GM12878 (cell line): ENCODE measurements around the gene DHFR. TPM values are rescaled to one million over a fixed set of nuclear protein-coding genes. Genes with fewer than 3 reads are reported as not detected.

ENCODE experiments used
- ATAC-seq: fragments of 200-7000 bp; cut with Tn5 transposase; 3 replicates; pipeline ENCODE4 v1.9.1; 2020; ENCODE audit warnings: mild to moderate bottlenecking, moderate library complexity
- BruUV-seq: library from RNA; stranded (reverse); fragments of 400-500 nt; replicated peaks from 2 replicates; lab custom pipeline; 2021; lab: Mats Ljungman, UMichigan
- CTCF ChIA-PET: fragments of 300-600 bp; sonication (Branson Sonifier 250); formaldehyde crosslinking; extraction: SDS; loops from one replicate; lab custom pipeline; 2021; ENCODE audit warnings: inconsistent platforms; lab: Yijun Ruan, JAX
- POLR2A ChIA-PET: fragments of 350-600 bp; formaldehyde crosslinking; extraction: SDS; loops from one replicate; lab custom pipeline; 2021; ENCODE audit warnings: inconsistent platforms; lab: Charles Lee
- RAD21 ChIA-PET: fragments of 300-600 bp; sonication (Branson Sonifier 250); formaldehyde crosslinking; loops from one replicate; lab custom pipeline; 2023; ENCODE audit warnings: antibody characterized with exemption; ENCODE audit not compliant: unreplicated experiment; lab: Charles Lee
- SMC1A ChIA-PET: fragments of 300-600 bp; sonication (Branson Sonifier 250); formaldehyde crosslinking; loops from one replicate; lab custom pipeline; 2023; ENCODE audit not compliant: unreplicated experiment, uncharacterized antibody; lab: Charles Lee
- DNase-seq: peaks from one replicate; pipeline ENCODE4 v3.0.0-alpha.2; 2011; ENCODE audit warnings: low read depth, low spot score
- FAIRE-seq: peaks from 3 replicates; lab custom pipeline; 2011; peaks lifted over from hg19 to GRCh38; lab: Jason Lieb, UNC
- H2AFZ ChIP-seq: 2 replicates; pipeline ENCODE4 v1.6.0; 2011; ENCODE audit warnings: low read depth, low read length, control low read depth; ENCODE audit not compliant: control insufficient read depth
- H3K27ac ChIP-seq: 2 replicates; pipeline ENCODE4 v1.5.1; 2011; ENCODE audit warnings: control low read depth; ENCODE audit not compliant: control insufficient read depth, insufficient read depth
- H3K27me3 ChIP-seq, 2 experiments: replicated peaks in 1 of 2; 2 replicates each; pipeline versions ENCODE4 v1.6.0 to v1.6.1; 2011; ENCODE audit warnings: low read length in 1 of 2; ENCODE audit not compliant: control insufficient read depth in 2 of 2, insufficient read depth in 2 of 2
- H3K36me3 ChIP-seq, 2 experiments: 2 replicates each; pipeline ENCODE4 v1.5.1; 2011; ENCODE audit warnings: low read length in 1 of 2; ENCODE audit not compliant: control insufficient read depth in 2 of 2, insufficient read depth in 2 of 2
- H3K4me1 ChIP-seq: 2 replicates; pipeline ENCODE4 v1.6.1; 2011; ENCODE audit warnings: mild to moderate bottlenecking, low read length, moderate library complexity, mixed read lengths; ENCODE audit not compliant: control insufficient read depth, insufficient read depth
- H3K4me2 ChIP-seq: 2 replicates; pipeline ENCODE4 v1.6.0; 2011; ENCODE audit warnings: control low read depth; ENCODE audit not compliant: control insufficient read depth, insufficient read depth
- H3K4me3 ChIP-seq: fragments of 200-600 bp; sonication (generic); 2 replicates; pipeline ENCODE4 v1.5.1; 2016
- H3K79me2 ChIP-seq: 2 replicates; pipeline ENCODE4 v1.6.0; 2011; ENCODE audit warnings: low read length; ENCODE audit not compliant: control insufficient read depth, insufficient read depth
- H3K9ac ChIP-seq: 2 replicates; pipeline ENCODE4 v1.8.0; 2011; ENCODE audit warnings: low read length, control low read depth, mixed read lengths; ENCODE audit not compliant: control insufficient read depth, insufficient read depth
- H3K9me3 ChIP-seq: replicated peaks from 3 replicates; pipeline ENCODE4 v1.5.1; 2011; ENCODE audit warnings: mild to moderate bottlenecking, low read length; ENCODE audit not compliant: control insufficient read depth, insufficient read depth
- H4K20me1 ChIP-seq: 2 replicates; pipeline ENCODE4 v1.6.0; 2011; ENCODE audit not compliant: control insufficient read depth, insufficient read depth
- CBX3 ChIP-seq: fragments of 200-600 bp; sonication (generic); IDR thresholded peaks from 2 replicates; pipeline ENCODE4 v1.6.1; 2016; ENCODE audit warnings: low read depth, borderline replicate concordance
- EP300 ChIP-seq, 2 experiments: fragments of 150-350 bp in 1 of 2; IDR thresholded peaks; 2 replicates each; pipeline ENCODE4 v1.6.1; 2011 to 2012; ENCODE audit warnings: low read depth in 2 of 2, low read length in 2 of 2, borderline replicate concordance in 1 of 2, improper control_type of control experiment in 1 of 2, inconsistent platforms in 1 of 2; ENCODE audit not compliant: control insufficient read depth in 1 of 2
- NFYB ChIP-seq: IDR thresholded peaks from 2 replicates; pipeline ENCODE4 v1.6.1; 2011; ENCODE audit warnings: low read depth, mild to moderate bottlenecking, low read length, improper control_type of control experiment, moderate library complexity; ENCODE audit not compliant: insufficient read depth
- NKRF ChIP-seq: fragments of 450-650 bp; conservative IDR thresholded peaks from 2 replicates; pipeline ENCODE4 v1.6.1; 2017; ENCODE audit warnings: mild to moderate bottlenecking, moderate library complexity
- NR2F1 ChIP-seq: fragments of 450-650 bp; conservative IDR thresholded peaks from 2 replicates; pipeline ENCODE4 v1.6.1; 2017; ENCODE audit warnings: mild to moderate bottlenecking
- POLR2AphosphoS5 ChIP-seq: IDR thresholded peaks from 2 replicates; pipeline ENCODE4 v1.6.1; 2011; ENCODE audit warnings: mild to moderate bottlenecking, low read length, inconsistent platforms
- SMARCA5 ChIP-seq: fragments of 450-650 bp; IDR thresholded peaks from 2 replicates; pipeline ENCODE4 v1.6.1; 2017; ENCODE audit warnings: mild to moderate bottlenecking
- SPI1 ChIP-seq: IDR thresholded peaks from 2 replicates; pipeline ENCODE4 v1.6.1; 2011; ENCODE audit warnings: low read depth, mild to moderate bottlenecking, low read length, moderate library complexity, borderline replicate concordance; ENCODE audit not compliant: insufficient read depth
- WGBS: methylation state at CpG from one replicate; pipeline ENCODE4 v1.1.6; 2016; ENCODE audit warnings: low lambda C conversion rate; ENCODE audit not compliant: insufficient replicate concordance, insufficient coverage; ENCODE audit errors: missing lambda C conversion rate; 5-methylcytosine and 5-hydroxymethylcytosine counted together
- in situ Hi-C: fragments of 300-500 bp; cut with MboI; formaldehyde crosslinking; loops from 9 replicates; pipeline ENCODE4 v1.14.3; 2018; ENCODE audit warnings: mixed read lengths
- intact Hi-C: fragments of 100-400 bp; cut with micrococcal nuclease; formaldehyde crosslinking; loops from one replicate; pipeline ENCODE4 v1.14.2; 2022; ENCODE audit not compliant: unreplicated experiment
- polyA plus RNA-seq, 11 experiments: library from polyadenylated mRNA; depleted of rRNA in 4 of 11; unstranded in 6 of 11; stranded (reverse) in 5 of 11; fragments of >200 nt; fragmentation: Nextera tagmentation in 4 of 11; fragmentation: Illumina TruSeq in 1 of 11; extraction: Ambion mirVana in 4 of 11; extraction: Trizol in 1 of 11; gene quantifications; 1 replicate in 1 of 11; 2 replicates in 10 of 11; pipeline versions ENCODE4 v1.2.1 to v1.2.3, GENCODE V29; 2011 to 2016; ENCODE audit warnings: inconsistent platforms in 2 of 11, missing spikeins in 2 of 11, low read depth in 1 of 11
- total RNA-seq, 4 experiments: library from RNA; depleted of rRNA in 3 of 4; stranded (reverse); fragments of >200 nt in 3 of 4; fragmentation: Illumina TruSeq in 1 of 4; extraction: Trizol in 1 of 4; gene quantifications; 2 replicates each; pipeline versions ENCODE4 v1.2.1 to v1.2.3, GENCODE V29; 2013 to 2021

Gene DHFR
- total and polyA plus RNA-seq, 10 of the 15 experiments (the other 5 are each of a cell fraction or from before 2014, with no cell fraction given), result 57.9 to 143 (median 71.4) TPM

- TF ChIP-seq EP300 (IDR thresholded peaks at IDR 0.05; ENCODE audit: borderline replicate concordance in 1 of 2, control insufficient read depth in 1 of 2, low read depth in 2 of 2, low read length in 2 of 2) (no peak), POLR2AphosphoS5 (no peak), NR2F1 (no peak), SMARCA5 (no peak)
Measured at GRCh38 chr5:80646926-80647325, 7.9 kb downstream of the DHFR start (continued).

GRCh38 chr5:80644900-80645299, 9.9 kb downstream of the DHFR start:
- RAD21 ChIA-PET, result no interaction called here
- SMC1A ChIA-PET, result no interaction called here
- CTCF ChIA-PET, result interaction anchor here (1.0 kb wide), 1 partner anchor 27 kb away, joined by 3 read pairs; no protein-coding TSS in a partner anchor
- Histone ChIP-seq H3K9ac (no peak overlapping the region), H3K27me3 (no peaks in the 10 kb centered on the region), H3K4me1 (no peaks in the 10 kb centered on the region), H3K9me3 (no peaks in the 10 kb centered on the region), H3K36me3 (peaks cover 0 to 16% of the 10 kb centered on the region in 2 experiments; a peak in 3 of 4 replicates), H3K4me2 (no peak overlapping the region), H4K20me1 (no peaks in the 10 kb centered on the region), H2AFZ (no peak overlapping the region), H3K27ac (no peak overlapping the region), H3K79me2 (no peaks in the 10 kb centered on the region), H3K4me3 (no peak overlapping the region)
- ATAC-seq (no peak), DNase-seq (no peak), FAIRE-seq (no peak)
- POLR2A ChIA-PET, result no interaction called here
- in situ Hi-C loops, result no loop called here
- intact Hi-C loops, result no loop called here
- WGBS, result 100% methylated on average over 4 of the region's 4 CpGs
- BruUV-seq, result no TSS peak
- TF ChIP-seq NFYB, result no peak
- TF ChIP-seq NKRF, result no peak
- TF ChIP-seq CBX3, result no peak
- TF ChIP-seq SPI1, result no peak
